HFFc6 (cell line): Measurements from ENCODE around the gene PMEPA1. TPM values are rescaled to one million over a fixed set of nuclear protein-coding genes. Genes with fewer than 3 reads are reported as not detected.
A peak's percentile ranks its signal among the peaks of the same experiment; 100 is the strongest.

ENCODE experiments used
- DNase-seq: peaks from one replicate; pipeline ENCODE4 v3.0.0-alpha.2; 2018
- H3K27ac Mint-ChIP-seq: 2 replicates; pipeline ENCODE4 v1.8.0; 2020; ENCODE audit warnings: mild to moderate bottlenecking, mixed read lengths
- H3K27me3 Mint-ChIP-seq: 2 replicates; pipeline ENCODE4 v1.8.0; 2021; ENCODE audit warnings: mild to moderate bottlenecking, moderate library complexity, mixed read lengths; ENCODE audit not compliant: insufficient read depth
- H3K36me3 Mint-ChIP-seq: 2 replicates; pipeline ENCODE4 v1.8.0; 2021; ENCODE audit warnings: low read depth, mixed read lengths
- H3K4me1 Mint-ChIP-seq: 2 replicates; pipeline ENCODE4 v1.8.0; 2020; ENCODE audit warnings: low read depth, mixed read lengths
- H3K4me3 Mint-ChIP-seq: 2 replicates; pipeline ENCODE4 v1.8.0; 2020; ENCODE audit warnings: mild to moderate bottlenecking, moderate library complexity, mixed read lengths
- H3K9me3 Mint-ChIP-seq: 2 replicates; pipeline ENCODE4 v1.8.0; 2020; ENCODE audit warnings: mild to moderate bottlenecking, mixed read lengths
- CTCF ChIP-seq: fragments of 200-600 bp; sonication (generic); IDR thresholded peaks from 2 replicates; pipeline ENCODE4 v1.5.0; 2021; ENCODE audit warnings: antibody characterized with exemption, mild to moderate bottlenecking
- total RNA-seq, 6 experiments: library from RNA; stranded (reverse); fragmentation: NEBNext Ultra II Directional; extraction: Animal tissue kit (Norgen Biotek cat#: 25700); gene quantifications; 2 replicates in 1 of 6; 3 replicates in 5 of 6; pipeline ENCODE4 v1.2.3, GENCODE V29; 2021

The PMEPA1 gene
- total RNA-seq, 6 experiments from 2014 or later = 4.7 to 8.0 (median 5.3) TPM

GRCh38 chr20:57656821-57657534 lies 52.8 kb downstream of the PMEPA1 start:
- H3K4me3 Mint-ChIP-seq = no peak overlapping the region
- H3K27me3 Mint-ChIP-seq = no peaks in the 10 kb centered on the region; the same call in 1 of the 2 replicates
- no peak for DNase-seq
- H3K4me1 Mint-ChIP-seq = no peaks in the 10 kb centered on the region
- TF ChIP-seq CTCF = no peak
- no peak overlapping the region for H3K27ac Mint-ChIP-seq
- H3K9me3 Mint-ChIP-seq = no peaks in the 10 kb centered on the region
- H3K36me3 Mint-ChIP-seq = no peaks in the 10 kb centered on the region

GRCh38 chr20:57656252-57656820 lies 53.5 kb downstream of the PMEPA1 start:
- Mint-ChIP-seq H3K27ac (no peak overlapping the region), H3K4me1 (no peaks in the 10 kb centered on the region), H3K4me3 (no peak overlapping the region), H3K9me3 (no peaks in the 10 kb centered on the region), H3K27me3 (no peaks in the 10 kb centered on the region; the same call in 1 of the 2 replicates), H3K36me3 (no peaks in the 10 kb centered on the region)
- TF ChIP-seq CTCF = no peak
- DNase-seq = no peak

GRCh38 chr20:57655809-57656155 lies 54.0 kb downstream of the PMEPA1 start:
- Mint-ChIP-seq H3K4me3 (no peak overlapping the region), H3K27ac (no peak overlapping the region), H3K27me3 (no peaks in the 10 kb centered on the region; the same call in 1 of the 2 replicates), H3K36me3 (no peaks in the 10 kb centered on the region), H3K9me3 (no peaks in the 10 kb centered on the region), H3K4me1 (no peaks in the 10 kb centered on the region)
- TF ChIP-seq CTCF = no peak
- no peak for DNase-seq

DNA sequence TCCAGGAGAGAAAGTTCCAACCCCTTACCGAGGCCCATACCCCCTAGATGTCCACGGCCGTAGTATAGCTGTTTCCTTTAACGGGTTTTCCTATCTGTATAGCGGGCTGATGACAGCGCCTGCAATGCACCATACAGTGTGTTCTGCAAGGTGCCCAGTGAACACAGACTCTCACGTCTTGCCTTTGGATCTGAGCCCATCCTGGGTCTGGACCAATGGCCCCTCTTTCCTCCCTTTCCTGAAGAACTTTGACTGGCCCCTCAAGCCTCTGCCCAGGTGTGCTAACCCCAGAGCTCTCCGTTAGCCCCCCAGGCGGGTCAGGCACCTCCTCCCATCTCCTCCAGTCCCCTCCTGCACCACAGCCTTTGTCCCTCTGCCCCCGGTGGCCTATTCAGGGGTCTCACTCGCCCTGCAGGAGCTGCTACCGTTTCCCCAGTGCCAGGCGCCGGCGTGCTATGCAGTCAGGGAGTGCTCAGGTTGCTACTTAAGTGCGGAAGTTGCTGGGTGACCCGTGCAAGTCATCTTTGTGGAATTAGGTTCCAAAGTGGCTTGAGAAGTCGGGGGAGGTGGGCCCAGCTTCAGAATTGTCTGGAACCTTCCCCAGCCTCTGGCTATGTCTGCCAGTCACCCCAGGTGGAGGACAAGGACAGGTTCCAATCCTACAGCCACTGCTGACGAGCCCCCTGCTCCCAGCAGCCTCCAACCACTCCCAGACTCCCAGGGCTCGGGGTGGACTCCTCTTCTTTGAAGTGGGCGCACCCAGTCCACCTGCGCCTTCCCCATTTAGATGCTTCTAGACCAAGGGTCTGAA lies 54.6 kb downstream of the PMEPA1 start:
- no peaks in the 10 kb centered on the region for H3K36me3 Mint-ChIP-seq
- TF ChIP-seq CTCF = no peak
- H3K4me3 Mint-ChIP-seq = no peak overlapping the region
- no peaks in the 10 kb centered on the region; the same call in 1 of the 2 replicates for H3K27me3 Mint-ChIP-seq
- DNase-seq = no peak
- H3K9me3 Mint-ChIP-seq = no peaks in the 10 kb centered on the region
- no peak overlapping the region for H3K27ac Mint-ChIP-seq
- no peaks in the 10 kb centered on the region for H3K4me1 Mint-ChIP-seq

- H3K36me3 Mint-ChIP-seq = no peaks in the 10 kb centered on the region
- H3K4me1 Mint-ChIP-seq = no peaks in the 10 kb centered on the region
- no peaks in the 10 kb centered on the region; the same call in 1 of the 2 replicates for H3K27me3 Mint-ChIP-seq
- no peaks in the 10 kb centered on the region for H3K9me3 Mint-ChIP-seq
- no peak overlapping the region for H3K27ac Mint-ChIP-seq
- H3K4me3 Mint-ChIP-seq = no peak overlapping the region
- peak; percentile 0 for DNase-seq
- TF ChIP-seq CTCF = peak; percentile 97
Measured at GRCh38 chr20:57654363-57654997, 55.3 kb downstream of the PMEPA1 start.
